LNCAP (cell line): ENCODE measurements around the gene ZNF154.

Experiments
- CTCF ChIP-seq: fragments of 450-650 bp; IDR thresholded peaks from 2 replicates; pipeline ENCODE4 v1.5.1; 2017; ENCODE audit warnings: mild to moderate bottlenecking

The ZNF154 gene

GRCh38 chr19:57708641-57709361 is at the start of gene ZNF154:
ZNF154 (minus strand) TSS chr19:57709204; CDS start chr19:57708971, 233 bp downstream.
- no peak for TF ChIP-seq CTCF

- no peak for TF ChIP-seq CTCF
These were observed 48.9 kb upstream of the ZNF154 start for GRCh38 chr19:57757941-57758340.

- TF ChIP-seq CTCF: no peak
These were observed 46.0 kb upstream of the ZNF154 start for GRCh38 chr19:57755031-57755430.

- TF ChIP-seq CTCF: no peak
These were observed 45.2 kb upstream of the ZNF154 start for GRCh38 chr19:57754091-57754673.

- TF ChIP-seq CTCF: no peak
These were observed 39.0 kb upstream of the ZNF154 start for GRCh38 chr19:57748029-57748428.

GRCh38 chr19:57747472-57747807 is 38.4 kb upstream of the ZNF154 start:
- no peak for TF ChIP-seq CTCF

GRCh38 chr19:57746580-57747471 is 37.8 kb upstream of the ZNF154 start, which contains the start of gene ZNF776:
ZNF776 (plus strand) TSS chr19:57746815; CDS start chr19:57747059, 244 bp downstream.
- TF ChIP-seq CTCF: no peak
